Prostate gland (tissue), 2 donors: Measurements from ENCODE around the gene RIMBP2.

Experiments used
- CTCF ChIP-seq, 4 experiments: fragments of 200-600 bp in 2 of 4; fragments of 450-650 bp in 2 of 4; sonication (generic) in 2 of 4; IDR thresholded peaks; 1 replicate in 3 of 4; 2 replicates in 1 of 4; pipeline ENCODE4 v1.5.1; 2016 to 2019; ENCODE audit warnings: antibody characterized with exemption in 4 of 4, mild to moderate bottlenecking in 2 of 4, moderate library complexity in 2 of 4
- POLR2A ChIP-seq: fragments of 450-650 bp; IDR thresholded peaks from one replicate; pipeline ENCODE4 v1.6.1; 2016; ENCODE audit warnings: antibody characterized with exemption, mild to moderate bottlenecking
- POLR2AphosphoS5 ChIP-seq: sonication (generic); formaldehyde crosslinking; IDR thresholded peaks from one replicate; pipeline ENCODE4 v1.6.1; 2017; ENCODE audit warnings: antibody characterized with exemption

- TF ChIP-seq CTCF (IDR thresholded peaks at IDR 0.05) (no peak), POLR2A (no peak), POLR2AphosphoS5 (no peak)
Measured at GRCh38 chr12:130606231-130606630, 109.9 kb downstream of the RIMBP2 start.
